ENCODE results near the gene PTPRN2.

Gene PTPRN2

GRCh38 chr7:157877298-157878090 lies 710.1 kb downstream of the PTPRN2 start:
- DNase-seq: no peak

DNA sequence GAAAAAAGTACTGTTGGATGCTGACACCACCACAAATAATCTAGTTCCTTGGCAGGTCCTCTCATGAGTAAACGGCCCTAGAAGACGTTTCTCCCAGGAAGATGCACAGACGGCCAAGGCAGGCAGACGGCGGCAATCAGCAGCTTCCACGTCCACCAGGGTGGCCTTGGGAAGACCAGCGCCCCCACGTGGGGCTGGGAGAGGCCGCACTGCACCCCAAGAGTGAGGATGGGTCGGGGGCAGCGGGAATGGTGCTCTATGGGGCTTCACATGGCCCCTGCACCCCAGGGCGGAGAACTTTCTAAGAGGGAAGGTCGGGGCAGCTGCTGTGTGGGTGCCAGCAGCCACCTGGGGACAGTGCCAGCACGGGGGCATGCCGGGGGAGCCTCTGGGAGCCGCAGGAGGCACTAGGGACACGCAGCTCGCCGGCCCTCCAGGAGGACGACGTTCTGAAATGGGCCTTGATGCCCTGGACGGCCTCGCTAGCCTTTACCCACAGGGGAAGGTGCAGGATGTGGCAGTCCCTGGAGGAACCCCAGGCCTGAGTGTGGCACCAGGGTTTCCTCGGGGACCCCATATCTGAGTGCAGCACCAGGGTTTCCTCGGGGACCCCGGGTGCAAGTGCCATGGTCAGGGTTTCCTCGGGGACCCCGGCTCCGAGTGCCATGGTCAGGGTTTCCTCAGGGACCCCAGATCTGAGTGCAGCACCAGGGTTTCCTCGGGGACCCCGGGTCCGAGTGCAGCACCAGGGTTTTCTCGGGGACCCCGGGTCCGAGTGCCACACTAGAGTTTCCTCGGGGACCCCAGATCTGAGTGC lies 710.9 kb downstream of the PTPRN2 start:
- DNase-seq: no peak

DNA sequence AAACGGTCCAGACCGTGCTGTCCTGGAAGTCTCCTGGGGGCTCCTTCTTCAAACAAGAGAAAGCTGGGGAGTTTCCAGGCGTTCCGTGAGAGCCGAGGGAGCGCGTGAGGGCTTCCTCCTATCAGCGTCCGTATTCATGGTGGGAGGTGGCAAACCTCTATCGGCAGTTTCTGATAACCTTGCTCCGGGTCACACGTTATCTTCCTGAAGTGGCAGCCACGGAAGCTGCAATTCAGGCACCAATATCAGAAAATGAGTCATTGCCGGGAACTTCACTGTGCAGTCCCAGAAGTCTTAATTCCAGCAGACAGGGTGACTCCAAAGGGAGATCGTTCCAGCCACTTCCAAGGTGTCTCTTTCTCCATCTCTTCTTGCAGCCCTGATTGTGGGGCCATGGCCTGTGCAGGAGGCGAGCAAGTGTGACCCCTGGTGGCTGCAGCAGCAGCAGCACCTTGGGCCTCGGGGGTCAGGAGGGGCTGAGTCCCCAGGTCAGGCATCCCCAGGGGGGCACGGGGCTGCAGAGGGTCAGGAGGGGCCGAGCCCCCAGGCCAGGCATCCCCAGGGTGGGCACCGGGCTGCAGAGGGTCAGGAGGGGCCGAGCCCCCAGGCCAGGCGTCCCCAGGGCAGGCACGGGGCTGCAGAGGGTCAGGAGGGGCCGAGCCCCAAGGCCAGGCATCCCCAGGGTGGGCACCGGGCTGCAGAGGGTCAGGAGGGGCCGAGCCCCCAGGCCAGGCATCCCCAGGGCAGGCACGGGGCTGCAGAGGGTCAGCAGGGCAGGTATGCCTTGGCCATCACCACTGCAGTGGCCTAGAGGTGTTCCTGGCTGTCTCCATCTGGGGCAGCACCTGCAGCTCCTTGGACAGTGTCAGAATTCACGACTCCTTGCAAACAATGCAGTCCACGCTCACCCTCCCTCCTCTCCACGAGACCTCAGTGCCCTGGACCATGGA lies 712.1 kb downstream of the PTPRN2 start:
- DNase-seq: no peak

GRCh38 chr7:157874870-157875229 lies 712.8 kb downstream of the PTPRN2 start:
- DNase-seq: no peak

DNA sequence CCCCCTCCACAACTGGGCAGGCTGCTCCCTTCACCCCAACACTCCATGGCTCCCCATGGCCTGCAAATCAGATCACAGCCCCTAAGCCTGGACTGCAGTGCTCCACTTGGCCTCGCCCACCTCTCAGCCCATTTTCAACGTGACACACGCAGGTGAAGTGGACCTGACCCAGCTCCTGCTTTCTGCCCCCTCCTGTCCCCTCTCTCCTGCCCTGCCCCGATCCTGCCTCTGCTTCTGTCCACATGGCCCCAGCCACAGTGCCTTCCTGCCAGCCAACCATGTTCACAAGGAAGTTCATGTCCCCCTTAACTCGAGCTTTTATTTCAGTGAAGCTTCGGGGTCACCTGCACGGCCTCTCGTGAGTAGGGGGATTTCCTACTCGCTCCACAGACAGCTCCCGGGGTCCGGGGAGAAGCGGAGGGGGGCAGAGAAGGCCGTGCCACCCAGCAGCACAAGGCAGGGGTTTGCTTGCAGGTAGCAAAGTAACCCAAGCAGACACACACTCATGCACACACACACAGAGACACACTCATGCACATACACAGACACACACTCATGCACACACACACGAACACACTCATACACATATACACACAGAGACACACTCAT lies 713.3 kb downstream of the PTPRN2 start:
- DNase-seq: no peak

DNA sequence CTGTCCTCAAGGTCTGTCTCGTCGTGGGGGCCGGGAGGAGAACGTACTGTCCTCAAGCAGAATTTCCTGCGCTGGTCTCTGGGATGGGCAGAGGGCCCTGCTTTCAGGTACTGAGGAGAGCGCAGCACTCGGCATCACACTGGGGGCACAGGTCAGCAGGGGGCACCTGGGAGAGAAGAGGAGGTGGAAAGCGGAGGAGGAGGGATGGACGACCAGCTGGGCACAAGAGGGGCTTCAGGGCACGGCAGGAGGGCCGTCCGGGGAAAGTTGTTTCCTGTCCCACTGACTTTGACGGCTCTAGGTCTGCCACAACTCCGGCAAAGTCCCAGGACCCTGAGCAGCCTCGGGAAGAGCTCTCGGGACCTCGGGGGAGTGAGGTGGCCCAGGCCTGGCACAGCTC lies 714.0 kb downstream of the PTPRN2 start:
- no peak for DNase-seq

DNA sequence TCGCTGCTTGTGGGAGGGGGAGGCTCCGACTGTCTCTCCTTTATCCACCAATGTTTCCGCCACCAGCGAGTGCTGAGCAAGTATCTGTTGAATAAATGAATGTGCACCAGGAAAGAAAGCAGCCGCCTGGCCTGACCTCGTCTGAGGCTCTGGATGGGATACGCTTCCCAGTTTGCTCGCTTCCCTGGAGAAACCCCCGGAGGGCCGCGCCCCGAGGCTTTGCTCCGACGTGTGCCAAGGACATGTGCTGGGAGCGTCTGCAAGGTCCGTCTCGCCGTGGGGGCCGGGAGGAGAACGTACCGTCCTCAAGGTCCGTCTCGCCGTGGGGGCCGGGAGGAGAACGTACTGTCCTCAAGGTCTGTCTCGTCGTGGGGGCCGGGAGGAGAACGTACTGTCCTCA lies 714.4 kb downstream of the PTPRN2 start:
- DNase-seq: no peak

- no peak for DNase-seq
These were observed 715.2 kb downstream of the PTPRN2 start for GRCh38 chr7:157872447-157872846.

GRCh38 chr7:157871681-157872080 lies 715.9 kb downstream of the PTPRN2 start:
- no peak for DNase-seq

DNA sequence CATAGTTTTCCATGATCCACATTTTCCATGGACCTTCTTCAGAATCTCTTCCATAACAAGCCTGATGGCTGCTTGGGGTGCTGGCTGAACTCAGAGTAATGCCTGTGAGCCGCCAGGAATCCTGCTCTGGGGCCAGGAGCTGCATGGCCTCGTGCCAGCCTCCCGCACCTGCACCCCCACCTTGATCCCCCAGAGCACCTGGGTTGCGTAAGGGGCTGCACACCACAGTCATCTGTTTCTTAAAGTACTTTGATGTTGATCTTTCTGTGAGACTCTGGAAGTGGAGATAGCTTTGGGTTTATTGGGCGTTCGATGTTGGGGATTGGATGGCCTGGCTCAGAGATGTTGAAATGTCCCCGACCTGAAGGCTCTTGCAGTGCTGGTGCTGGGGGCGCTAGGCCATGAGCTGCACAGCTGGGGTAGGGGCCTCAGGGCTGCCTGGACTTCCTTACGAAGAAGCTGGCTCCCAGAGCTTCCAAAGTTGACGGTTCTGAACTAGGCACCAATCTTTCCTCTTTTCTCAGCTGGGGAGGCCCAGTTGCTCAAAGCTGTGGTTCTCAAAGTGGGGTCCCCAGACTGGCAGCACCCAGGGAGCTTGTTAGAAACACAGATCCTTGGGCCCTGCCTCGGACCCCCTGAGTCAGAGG lies 716.9 kb downstream of the PTPRN2 start:
- DNase-seq: no peak

- DNase-seq: no peak
These were observed 717.8 kb downstream of the PTPRN2 start for GRCh38 chr7:157869793-157870192.

DNA sequence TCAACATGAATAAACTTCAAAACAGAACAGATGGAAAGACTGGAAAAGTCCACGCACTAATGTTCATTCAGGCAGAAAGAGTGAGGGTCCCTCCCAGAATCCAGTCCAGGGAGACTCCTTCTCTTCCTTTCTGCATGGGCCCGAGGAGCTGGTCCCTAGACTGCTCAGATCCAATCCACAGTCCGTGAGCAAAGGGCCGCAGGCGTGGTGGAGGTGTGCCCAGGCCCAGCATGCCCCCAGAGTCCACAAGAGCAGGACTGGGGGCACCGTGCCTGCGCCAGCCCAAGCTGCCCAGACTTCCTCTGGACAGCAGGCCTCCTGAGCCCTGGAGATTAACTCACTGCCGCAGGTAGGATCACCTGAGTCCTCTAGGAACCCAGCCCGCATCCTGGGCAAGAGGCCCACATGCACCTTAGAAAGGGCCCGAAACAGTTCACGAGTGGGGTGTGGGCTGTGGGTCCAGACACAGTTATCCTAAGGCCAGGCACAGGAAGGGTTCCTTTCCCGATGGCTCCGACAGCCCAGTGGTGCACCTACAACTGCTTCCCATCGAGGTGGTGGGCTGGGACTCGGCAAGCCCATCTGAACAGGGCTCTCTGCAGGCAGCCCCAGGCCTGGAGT lies 719.8 kb downstream of the PTPRN2 start:
- DNase-seq: no peak

GRCh38 chr7:157866336-157866924 lies 721.2 kb downstream of the PTPRN2 start:
- no peak for DNase-seq

GRCh38 chr7:157865351-157866165 lies 722.1 kb downstream of the PTPRN2 start:
- DNase-seq: no peak

DNA sequence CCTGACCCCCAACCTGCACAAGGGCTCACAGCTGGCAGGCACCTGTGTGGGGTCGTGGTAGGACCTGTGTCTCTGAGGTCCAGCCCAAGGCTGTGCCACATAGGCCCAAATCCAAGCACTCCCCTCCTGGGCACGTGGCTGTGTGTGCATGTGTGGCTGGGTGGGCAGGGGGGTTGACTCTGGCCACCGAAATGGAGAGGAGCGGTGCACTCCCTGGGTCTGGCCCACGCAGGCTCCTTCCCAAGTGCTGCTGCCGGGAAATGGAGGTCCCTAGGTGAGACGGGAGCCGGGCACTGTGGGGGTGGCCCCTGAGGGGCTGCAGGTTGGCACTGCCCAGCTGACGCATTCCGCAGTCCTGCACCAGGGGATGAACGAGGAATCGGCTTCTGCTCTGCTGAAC lies 722.7 kb downstream of the PTPRN2 start:
- no peak for DNase-seq

GRCh38 chr7:157863906-157864810 lies 723.5 kb downstream of the PTPRN2 start:
- DNase-seq: no peak

DNA sequence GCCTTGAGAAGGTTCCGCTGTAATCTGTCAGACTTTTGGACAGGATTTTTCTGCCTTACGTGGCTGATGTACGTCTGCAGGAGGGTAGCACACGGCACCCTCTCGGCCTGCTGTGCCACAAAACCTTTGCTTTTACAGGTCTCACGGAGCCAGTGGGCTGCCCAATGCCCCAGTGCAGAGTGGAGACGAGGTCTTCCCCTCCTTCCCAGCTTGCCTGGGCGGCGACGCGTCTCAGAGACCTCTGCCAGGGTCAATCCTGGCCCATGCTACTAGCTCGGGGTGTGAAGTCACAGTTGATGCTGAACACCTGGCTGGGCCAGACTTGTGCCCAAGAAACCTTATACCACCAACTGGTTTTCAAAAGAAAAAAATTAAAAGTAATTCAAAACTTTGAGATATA lies 724.4 kb downstream of the PTPRN2 start:
- DNase-seq: no peak

GRCh38 chr7:157862731-157863130 lies 724.9 kb downstream of the PTPRN2 start:
- no peak for DNase-seq

GRCh38 chr7:157861551-157861950 lies 726.1 kb downstream of the PTPRN2 start:
- DNase-seq: no peak

Data from right kidney (tissue), 1 donor.